Spleen (tissue), 11 donors: ENCODE results near the gene CAPN11. TPM values are rescaled to one million over a fixed set of nuclear protein-coding genes. Genes with fewer than 3 reads are reported as not detected.

ENCODE experiments used
- DNase-seq: peaks from one replicate; pipeline ENCODE4 v3.0.0-alpha.2; 2020
- H3K27ac ChIP-seq, 8 donors: fragments of 200-600 bp; sonication (generic) in 7 of 8; 1 replicate in 4 of 8; 2 replicates in 4 of 8; pipeline versions ENCODE4 v1.5.0 to v1.8.0; 2016 to 2021; ENCODE audit warnings: inconsistent platforms in 4 of 8, mild to moderate bottlenecking in 4 of 8, moderate library complexity in 1 of 8
- H3K27me3 ChIP-seq, 7 donors: fragments of 200-600 bp; sonication (generic) in 6 of 7; replicated peaks in 1 of 7; 1 replicate in 4 of 7; 2 replicates in 3 of 7; pipeline versions ENCODE4 v1.5.0 to v1.8.0; 2016 to 2021; ENCODE audit warnings: inconsistent platforms in 3 of 7, mild to moderate bottlenecking in 1 of 7
- H3K36me3 ChIP-seq, 6 donors: fragments of 200-600 bp; sonication (generic) in 5 of 6; 1 replicate in 4 of 6; 2 replicates in 2 of 6; pipeline versions ENCODE4 v1.5.0 to v1.8.0; 2016 to 2021; ENCODE audit warnings: inconsistent platforms in 2 of 6
- H3K4me1 ChIP-seq, 6 donors: fragments of 200-600 bp; sonication (generic) in 5 of 6; 1 replicate in 3 of 6; 2 replicates in 3 of 6; pipeline versions ENCODE4 v1.5.0 to v1.8.0; 2016 to 2021; ENCODE audit warnings: inconsistent platforms in 3 of 6
- H3K4me3 ChIP-seq, 8 donors: fragments of 200-600 bp; sonication (generic) in 7 of 8; 1 replicate in 4 of 8; 2 replicates in 4 of 8; pipeline versions ENCODE4 v1.5.0 to v1.8.0; 2016 to 2021; ENCODE audit warnings: inconsistent platforms in 4 of 8, mild to moderate bottlenecking in 4 of 8, moderate library complexity in 2 of 8
- H3K9me3 ChIP-seq, 8 donors: fragments of 200-600 bp; sonication (generic) in 7 of 8; 1 replicate in 4 of 8; 2 replicates in 4 of 8; pipeline versions ENCODE4 v1.5.0 to v1.8.0; 2016 to 2021; ENCODE audit warnings: inconsistent platforms in 4 of 8
- POLR2A ChIP-seq, 3 donors: fragments of 450-650 bp; IDR thresholded peaks; one replicate each; pipeline ENCODE4 v1.5.1; 2017; ENCODE audit warnings: antibody characterized with exemption in 3 of 3, mild to moderate bottlenecking in 1 of 3
- POLR2AphosphoS5 ChIP-seq, 3 donors: sonication (generic); formaldehyde crosslinking; IDR thresholded peaks; one replicate each; pipeline ENCODE4 v1.5.1; 2017; ENCODE audit warnings: antibody characterized with exemption in 3 of 3
- WGBS, 5 donors: extraction: QIAGEN DNeasy Blood & Tissue Kit in 3 of 5; methylation state at CpG; one replicate each; pipeline versions ENCODE4 v1.1.5 to v1.1.7; 2013 to 2018; 5-methylcytosine and 5-hydroxymethylcytosine counted together
- intact Hi-C: fragments of 100-400 bp; cut with DNase I; formaldehyde crosslinking; loops from one replicate; pipeline ENCODE4 v1.15.0; 2023; ENCODE audit warnings: low total_unique reads
- polyA plus RNA-seq, 3 donors: library from polyadenylated mRNA; stranded (reverse); fragments of 200-250 nt; gene quantifications; one replicate each; pipeline ENCODE4 v1.2.1, GENCODE V29; 2013
- total RNA-seq, 7 donors: library from RNA; depleted of rRNA in 3 of 7; stranded (reverse); fragments of >200 nt in 3 of 7; fragmentation: NEBNext Ultra II Directional in 4 of 7; extraction: Animal tissue kit (Norgen Biotek cat#: 25700) in 4 of 7; gene quantifications; one replicate each; pipeline versions ENCODE4 v1.1.0 to v1.2.1, GENCODE V29; 2016 to 2021
- TF ChIP-seq, protein P1 (sequence below), 11 experiments: fragments of 200-600 bp in 7 of 11; fragments of 450-650 bp in 4 of 11; sonication (generic) in 4 of 11; IDR thresholded peaks in 8 of 11; conservative IDR thresholded peaks in 3 of 11; 1 replicate in 7 of 11; 2 replicates in 4 of 11; pipeline versions ENCODE4 v1.4.0 to v1.8.0; 2016 to 2021; ENCODE audit warnings: antibody characterized with exemption in 11 of 11, inconsistent platforms in 4 of 11, mild to moderate bottlenecking in 1 of 11
- donor health status: healthy with polysubstance abuse.
- donor health status: DM: no; HTN: no; CAD: no; lungs with moderate emphysema.
- donor health status: DM: no; HTN: no; CAD: no.
- donor health status: Bipolar disorder and iron deficiency.
- donor health status: healthy.
- donor health status: DM: no; HTN: no; CAD: no.
- donor health status: DM: yes; HTN: yes; CAD: no.

CAPN11 gene
- total and polyA plus RNA-seq, 10 donors: 0.12 to 0.26 (median 0.17) TPM; not detected in 3

DNA sequence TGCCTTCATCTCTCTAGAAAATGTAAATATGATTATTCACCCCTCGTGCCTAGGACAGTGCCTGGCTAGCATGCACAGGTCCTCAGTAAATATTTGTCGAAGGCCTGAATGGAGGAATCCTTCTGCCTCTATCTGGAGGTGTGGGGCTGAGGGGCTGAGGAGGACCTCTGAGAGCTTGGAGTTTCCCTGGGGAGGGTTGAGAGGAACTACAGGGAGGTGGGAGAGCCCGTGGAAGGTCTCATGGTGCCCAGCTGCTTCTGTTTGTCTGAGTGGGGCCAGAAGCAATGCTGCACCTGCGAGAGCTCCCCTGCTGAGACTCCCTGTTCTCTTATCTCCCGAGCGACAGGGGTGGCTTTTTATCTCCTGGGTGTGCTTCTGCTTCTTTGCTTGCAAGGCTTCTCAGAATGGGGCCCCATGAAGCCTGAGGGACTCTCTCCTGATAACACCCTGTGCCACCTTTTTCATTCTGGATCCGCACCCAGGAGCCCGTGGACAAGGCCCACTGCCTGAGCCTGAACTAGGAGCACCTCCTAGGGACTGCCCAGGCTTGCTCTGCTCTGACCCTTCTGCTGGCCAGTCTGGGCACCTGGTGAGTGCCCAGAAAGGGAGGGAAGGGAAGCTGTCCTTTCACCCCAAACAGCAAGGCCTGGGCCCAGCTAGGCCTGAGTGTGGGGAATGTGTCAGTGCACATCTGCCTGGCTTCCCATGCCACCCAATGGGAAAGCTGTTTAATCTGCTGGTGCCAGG, 67.1 kb downstream of the CAPN11 start:
- DNase-seq: no peak
- 78 to 85% (median 85%) methylated on average over 8 of the region's 8 CpGs for WGBS, 5 donors
- no peaks in the 10 kb centered on the region for H3K9me3 ChIP-seq
- intact Hi-C loops: no loop called here
- TF ChIP-seq POLR2AphosphoS5 (IDR thresholded peaks at IDR 0.05) (no peak), POLR2A (IDR thresholded peaks at IDR 0.05) (no peak)
- TF ChIP-seq, protein P1, sequence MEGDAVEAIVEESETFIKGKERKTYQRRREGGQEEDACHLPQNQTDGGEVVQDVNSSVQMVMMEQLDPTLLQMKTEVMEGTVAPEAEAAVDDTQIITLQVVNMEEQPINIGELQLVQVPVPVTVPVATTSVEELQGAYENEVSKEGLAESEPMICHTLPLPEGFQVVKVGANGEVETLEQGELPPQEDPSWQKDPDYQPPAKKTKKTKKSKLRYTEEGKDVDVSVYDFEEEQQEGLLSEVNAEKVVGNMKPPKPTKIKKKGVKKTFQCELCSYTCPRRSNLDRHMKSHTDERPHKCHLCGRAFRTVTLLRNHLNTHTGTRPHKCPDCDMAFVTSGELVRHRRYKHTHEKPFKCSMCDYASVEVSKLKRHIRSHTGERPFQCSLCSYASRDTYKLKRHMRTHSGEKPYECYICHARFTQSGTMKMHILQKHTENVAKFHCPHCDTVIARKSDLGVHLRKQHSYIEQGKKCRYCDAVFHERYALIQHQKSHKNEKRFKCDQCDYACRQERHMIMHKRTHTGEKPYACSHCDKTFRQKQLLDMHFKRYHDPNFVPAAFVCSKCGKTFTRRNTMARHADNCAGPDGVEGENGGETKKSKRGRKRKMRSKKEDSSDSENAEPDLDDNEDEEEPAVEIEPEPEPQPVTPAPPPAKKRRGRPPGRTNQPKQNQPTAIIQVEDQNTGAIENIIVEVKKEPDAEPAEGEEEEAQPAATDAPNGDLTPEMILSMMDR (IDR thresholded peaks at IDR 0.05 in 8 of 11, conservative IDR thresholded peaks at IDR 0.05 in 3 of 11): no peak
- H3K4me1 ChIP-seq: peaks cover 23 to 81% (median 55%) of the 10 kb centered on the region in 6 donors
- peak overlapping the region in 1 of 8 donors; percentile 37 for H3K27ac ChIP-seq
- peaks cover 0 to 17% (median 0%) of the 10 kb centered on the region in 6 donors for H3K36me3 ChIP-seq
- H3K4me3 ChIP-seq: no peak overlapping the region
- peaks cover 0 to 3% (median 0%) of the 10 kb centered on the region in 7 donors for H3K27me3 ChIP-seq

DNA sequence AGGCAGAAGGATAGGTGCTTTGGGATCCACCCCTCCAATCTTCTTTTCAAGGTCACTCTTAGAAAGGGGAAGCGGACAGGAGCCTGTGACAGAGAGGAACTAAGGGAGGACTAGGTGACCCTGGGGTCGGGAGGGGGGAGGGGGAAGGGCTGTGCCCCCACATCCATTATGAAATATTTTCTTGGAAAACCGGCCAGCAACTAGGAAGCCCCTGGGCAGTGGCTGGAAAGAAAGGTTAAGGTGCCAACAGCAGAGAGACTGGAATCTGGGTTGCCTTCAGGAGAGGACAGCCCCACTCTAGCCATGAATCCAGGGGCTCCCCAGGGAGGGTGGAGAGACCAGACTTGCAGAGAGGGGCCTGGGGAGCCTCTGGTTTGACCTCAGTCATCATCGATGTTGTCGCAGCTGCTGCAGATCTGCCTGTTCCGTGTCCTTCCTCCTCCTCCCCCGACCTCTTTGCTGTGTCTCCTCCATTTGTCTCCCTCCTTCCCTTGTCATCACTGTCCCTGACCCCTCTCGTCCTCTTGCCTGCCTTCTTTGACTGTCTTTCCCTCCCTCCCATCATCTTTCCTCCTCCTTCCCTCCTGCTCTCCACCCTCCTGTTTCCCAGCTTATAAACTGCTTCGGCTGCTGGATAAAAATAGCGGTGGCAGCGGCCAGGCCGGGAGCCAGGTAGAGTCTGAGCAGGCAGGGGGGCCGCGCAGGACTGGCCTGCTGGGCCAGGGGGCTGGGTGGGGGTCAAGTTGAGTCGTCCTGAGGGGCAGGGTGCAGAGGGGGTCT, 67.9 kb downstream of the CAPN11 start:
- Histone ChIP-seq H3K4me3 (no peak overlapping the region), H3K27ac (peak overlapping the region in 1 of 8 donors; percentile 37), H3K9me3 (no peaks in the 10 kb centered on the region), H3K4me1 (peaks cover 20 to 73% (median 47%) of the 10 kb centered on the region in 6 donors), H3K27me3 (peaks cover 0 to 3% (median 0%) of the 10 kb centered on the region in 7 donors), H3K36me3 (peaks cover 0 to 25% (median 0%) of the 10 kb centered on the region in 6 donors)
- intact Hi-C loops: no loop called here
- WGBS, 5 donors: 63 to 76% (median 69%) methylated on average over 15 of the region's 15 CpGs
- DNase-seq: no peak
- TF ChIP-seq, protein P1 (IDR thresholded peaks at IDR 0.05 in 8 of 11, conservative IDR thresholded peaks at IDR 0.05 in 3 of 11): no peak
- TF ChIP-seq POLR2A (IDR thresholded peaks at IDR 0.05): no peak
- no peak for TF ChIP-seq POLR2AphosphoS5 (IDR thresholded peaks at IDR 0.05)

DNA sequence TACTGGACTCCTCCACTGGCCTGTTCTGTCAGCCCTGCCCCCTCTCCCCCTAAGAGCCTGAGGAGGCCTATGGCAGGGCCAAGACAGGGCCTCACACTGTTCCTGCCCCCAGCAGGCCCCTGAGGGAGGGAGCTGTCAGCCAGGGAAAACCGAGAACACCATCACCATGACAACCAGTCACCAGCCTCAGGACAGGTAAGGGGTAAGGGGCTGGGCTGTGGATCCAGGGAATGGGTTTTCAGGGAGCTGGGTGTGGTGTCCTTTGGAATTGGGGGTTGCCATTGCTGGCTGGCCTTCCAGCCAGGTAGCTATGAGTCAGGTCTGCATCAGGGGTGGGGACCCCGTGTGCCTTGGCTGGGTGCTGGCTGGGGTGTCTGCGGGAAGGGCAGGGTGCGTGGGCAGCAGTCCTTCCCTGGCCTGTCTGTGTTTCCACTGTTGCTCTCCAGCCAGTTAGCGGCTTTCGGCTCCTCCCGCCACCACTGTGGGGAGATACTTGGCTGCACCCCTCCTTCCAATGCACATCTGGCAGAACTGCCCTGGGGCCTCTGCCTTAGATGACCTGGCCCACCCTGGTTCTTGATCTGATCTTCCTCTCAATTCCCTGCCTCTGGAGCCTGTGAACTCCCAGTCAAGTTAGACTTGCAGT, 68.7 kb downstream of the CAPN11 start:
- H3K9me3 ChIP-seq: no peaks in the 10 kb centered on the region
- peaks cover 15 to 65% (median 40%) of the 10 kb centered on the region in 6 donors for H3K4me1 ChIP-seq
- peaks cover 0 to 32% (median 0%) of the 10 kb centered on the region in 6 donors for H3K36me3 ChIP-seq
- no peak overlapping the region for H3K4me3 ChIP-seq
- DNase-seq: no peak
- WGBS, 5 donors: 83 to 96% (median 95%) methylated on average over 7 of the region's 7 CpGs
- H3K27ac ChIP-seq: no peak overlapping the region
- intact Hi-C loops: no loop called here
- TF ChIP-seq POLR2A (IDR thresholded peaks at IDR 0.05) (no peak), POLR2AphosphoS5 (IDR thresholded peaks at IDR 0.05) (no peak)
- TF ChIP-seq, protein P1 (IDR thresholded peaks at IDR 0.05 in 8 of 11, conservative IDR thresholded peaks at IDR 0.05 in 3 of 11): no peak
- H3K27me3 ChIP-seq: peaks cover 0 to 3% (median 0%) of the 10 kb centered on the region in 7 donors
